Measurements from ENCODE around the gene SYNDIG1. TPM values are rescaled to one million over a fixed set of nuclear protein-coding genes. Genes with fewer than 3 reads are reported as not detected.

Gene SYNDIG1
- total RNA-seq, 2 experiments from 2014 or later: not detected

DNA sequence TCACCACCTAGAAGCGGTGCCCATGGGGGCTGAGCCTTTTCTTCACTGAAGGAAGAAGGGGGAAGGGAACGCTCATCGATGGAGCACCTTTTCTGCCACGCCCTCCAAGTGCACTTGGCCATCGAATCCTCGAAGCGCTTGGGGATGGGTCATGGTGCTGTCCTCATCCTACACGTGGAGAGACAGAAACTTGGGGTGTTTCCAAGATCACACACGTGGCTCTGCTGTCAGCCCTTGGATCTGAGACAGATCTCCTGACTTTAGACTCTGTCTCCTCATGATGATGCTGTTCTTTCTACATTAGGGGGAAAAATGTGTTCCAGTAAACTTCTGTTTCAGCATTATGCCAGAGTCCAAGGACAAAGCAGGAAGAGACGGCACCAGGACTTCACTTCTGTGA lies 78.5 kb downstream of the SYNDIG1 start:
- H3K9me3 Mint-ChIP-seq: peaks cover 3% of the 10 kb centered on the region
- POLR2A ChIA-PET: no interaction called here
- H3K4me3 Mint-ChIP-seq: no peak overlapping the region
- DNase-seq: no peak
- no peaks in the 10 kb centered on the region for H3K4me1 Mint-ChIP-seq (ENCODE audit: low read depth)
- H3K27me3 Mint-ChIP-seq: peaks cover 5% of the 10 kb centered on the region
- intact Hi-C loops (cut with micrococcal nuclease): no loop called here
- no peak overlapping the region for H3K27ac Mint-ChIP-seq
- CTCF ChIA-PET: no interaction called here
- no peaks in the 10 kb centered on the region for H3K36me3 Mint-ChIP-seq

DNA sequence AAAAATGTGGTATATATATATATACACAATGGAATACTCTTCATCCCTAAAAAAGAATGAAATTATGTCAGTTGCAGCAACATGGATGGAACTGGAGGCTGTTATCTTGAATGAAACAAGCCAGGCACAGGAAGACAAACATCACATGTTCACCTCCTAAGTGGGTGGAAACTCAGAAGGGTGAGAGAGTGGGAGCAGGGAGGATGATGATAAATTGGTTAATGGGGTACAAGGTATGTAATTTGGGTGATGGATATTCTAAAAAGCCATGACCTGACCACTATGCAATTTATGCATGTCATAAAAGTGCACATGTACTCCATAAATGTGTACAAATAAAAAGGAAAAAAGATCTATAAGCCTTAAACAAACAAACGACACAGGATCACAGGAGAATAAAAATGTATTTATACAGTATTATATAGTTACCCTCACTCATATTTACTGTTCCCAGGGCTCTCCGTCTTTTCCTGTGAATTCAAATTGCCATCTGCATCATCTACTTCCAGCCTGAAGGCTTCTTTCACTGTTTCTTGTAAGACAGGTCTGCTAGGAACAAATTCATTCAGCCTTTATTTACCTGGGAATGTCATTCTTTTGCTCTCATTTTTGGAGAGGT lies 89.8 kb downstream of the SYNDIG1 start:
- ChIA-PET CTCF (no interaction called here), POLR2A (no interaction called here)
- Mint-ChIP-seq H3K27me3 (peaks cover 5% of the 10 kb centered on the region), H3K27ac (no peak overlapping the region), H3K4me3 (no peak overlapping the region), H3K4me1 (ENCODE audit: low read depth) (no peaks in the 10 kb centered on the region), H3K36me3 (no peaks in the 10 kb centered on the region), H3K9me3 (peaks cover 11% of the 10 kb centered on the region)
- DNase-seq: no peak
- intact Hi-C loops (cut with micrococcal nuclease): no loop called here

DNA sequence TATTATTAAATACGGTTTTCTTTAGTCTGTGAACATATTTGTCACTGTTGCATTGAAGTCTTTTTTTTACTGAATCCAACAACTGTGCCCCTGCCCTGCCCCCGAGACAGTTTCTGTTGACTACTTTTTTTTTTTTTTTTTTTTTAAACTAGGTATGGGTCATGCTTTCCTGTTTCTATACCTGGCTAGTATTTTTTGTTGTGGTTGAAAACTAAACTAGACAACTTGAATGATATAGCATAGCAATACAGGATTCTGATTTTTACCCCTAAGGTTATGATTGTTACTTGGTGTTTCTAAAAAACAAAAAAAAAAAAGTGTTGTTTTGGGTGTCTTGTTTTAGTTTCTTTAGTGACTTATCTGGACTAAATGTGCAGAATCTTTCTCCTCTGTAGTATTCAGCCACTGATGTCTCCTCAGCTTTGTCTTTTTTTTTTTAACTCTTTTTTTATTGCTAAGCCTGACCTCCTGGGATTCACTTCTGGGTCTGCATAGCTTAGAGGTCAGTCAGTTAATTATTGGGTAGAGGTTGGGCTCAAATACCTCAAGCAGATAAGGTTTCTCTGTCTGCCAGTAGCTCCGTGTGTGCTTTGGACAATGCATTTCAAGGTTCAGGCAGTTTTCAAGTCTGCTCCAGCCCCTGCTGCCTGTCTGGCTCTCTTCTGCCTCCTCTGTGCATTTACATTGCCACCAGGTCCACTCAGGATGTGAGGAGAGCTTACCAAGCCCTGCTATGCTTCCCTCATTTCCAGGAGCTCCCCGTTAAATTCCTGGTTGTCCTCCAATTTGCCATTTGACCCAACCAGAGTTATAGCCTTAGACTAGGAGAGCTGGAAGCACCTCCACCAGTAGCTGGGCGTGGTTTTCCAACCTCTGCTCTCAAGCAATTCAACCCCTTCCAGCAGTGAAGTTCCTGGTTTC lies 91.4 kb downstream of the SYNDIG1 start:
- CTCF ChIA-PET: interaction anchor here (0.6 kb wide), 1 partner anchor 357 kb away, joined by 3 read pairs; no protein-coding TSS in a partner anchor
- intact Hi-C loops (cut with micrococcal nuclease): no loop called here

DNA sequence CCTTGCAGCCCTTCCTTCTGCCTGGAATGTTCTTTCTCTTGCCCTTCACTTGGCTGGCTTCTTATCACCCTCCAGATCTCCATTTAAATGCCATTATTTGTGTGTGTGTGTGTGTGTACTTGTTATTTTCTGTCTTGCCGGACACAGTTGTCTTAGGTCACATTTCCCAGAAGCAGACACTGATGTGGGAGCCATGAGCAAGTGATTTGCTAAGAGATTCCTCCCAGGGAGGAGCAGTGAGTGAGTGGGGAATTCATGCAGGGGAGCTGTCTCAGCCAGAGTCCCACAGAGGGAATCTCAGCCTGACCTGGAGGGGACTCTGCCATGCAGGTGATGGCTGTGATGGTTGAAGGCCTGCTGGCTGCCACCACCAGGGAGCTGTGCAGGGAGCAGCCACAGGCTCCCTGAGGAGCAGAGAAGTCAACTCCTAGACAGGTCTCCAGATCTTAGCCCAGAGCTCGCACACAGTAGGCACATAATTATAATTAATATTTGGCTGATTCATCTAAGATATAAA lies 96.5 kb downstream of the SYNDIG1 start:
- Mint-ChIP-seq H3K4me1 (ENCODE audit: low read depth) (no peaks in the 10 kb centered on the region), H3K36me3 (no peaks in the 10 kb centered on the region), H3K27ac (no peak overlapping the region), H3K27me3 (peaks cover 6% of the 10 kb centered on the region), H3K4me3 (no peak overlapping the region), H3K9me3 (peaks cover 11% of the 10 kb centered on the region)
- ChIA-PET CTCF (no interaction called here), POLR2A (no interaction called here)
- DNase-seq: no peak
- intact Hi-C loops (cut with micrococcal nuclease): no loop called here

More for the DNA sequence above, 91.4 kb downstream of the SYNDIG1 start:
- H3K4me1 Mint-ChIP-seq (ENCODE audit: low read depth): no peaks in the 10 kb centered on the region
- H3K9me3 Mint-ChIP-seq: peaks cover 11% of the 10 kb centered on the region
- no peak overlapping the region for H3K4me3 Mint-ChIP-seq
- no peak overlapping the region for H3K27ac Mint-ChIP-seq
- POLR2A ChIA-PET: no interaction called here
- no peak for DNase-seq
- H3K36me3 Mint-ChIP-seq: no peaks in the 10 kb centered on the region
- peaks cover 11% of the 10 kb centered on the region for H3K27me3 Mint-ChIP-seq

DNA sequence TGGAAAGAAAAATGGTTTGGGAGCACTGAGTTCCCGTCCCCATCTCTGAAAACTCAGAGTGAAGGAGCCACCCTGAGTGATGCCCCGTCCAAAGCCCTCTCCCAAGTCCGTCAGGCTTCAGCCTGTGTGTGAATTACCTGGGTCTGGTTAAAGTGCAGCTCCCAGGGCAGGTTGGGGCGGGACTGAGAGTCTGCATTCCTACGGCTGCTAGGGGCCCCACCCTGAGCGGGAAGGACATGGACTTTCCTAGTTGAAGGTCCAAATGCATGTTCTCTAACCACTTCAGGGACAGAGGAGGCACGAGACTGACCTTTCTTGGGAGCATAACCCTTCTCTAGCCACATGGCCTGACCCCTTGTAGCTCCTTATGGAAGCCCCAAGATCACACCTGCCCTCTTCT lies 97.2 kb downstream of the SYNDIG1 start:
- peaks cover 11% of the 10 kb centered on the region for H3K9me3 Mint-ChIP-seq
- ChIA-PET POLR2A (no interaction called here), CTCF (no interaction called here)
- intact Hi-C loops (cut with micrococcal nuclease): no loop called here
- peaks cover 6% of the 10 kb centered on the region for H3K27me3 Mint-ChIP-seq
- no peaks in the 10 kb centered on the region for H3K4me1 Mint-ChIP-seq (ENCODE audit: low read depth)
- no peak overlapping the region for H3K27ac Mint-ChIP-seq
- H3K4me3 Mint-ChIP-seq: no peak overlapping the region
- no peaks in the 10 kb centered on the region for H3K36me3 Mint-ChIP-seq
- no peak for DNase-seq

- Mint-ChIP-seq H3K4me1 (ENCODE audit: low read depth) (no peaks in the 10 kb centered on the region), H3K27ac (no peak overlapping the region), H3K4me3 (no peak overlapping the region), H3K9me3 (peaks cover 10% of the 10 kb centered on the region), H3K27me3 (peaks cover 6% of the 10 kb centered on the region), H3K36me3 (no peaks in the 10 kb centered on the region)
- CTCF ChIA-PET: no interaction called here
- POLR2A ChIA-PET: no interaction called here
- DNase-seq: no peak
- intact Hi-C loops (cut with micrococcal nuclease): no loop called here
Measured at GRCh38 chr20:24567508-24567907, 98.1 kb downstream of the SYNDIG1 start.

DNA sequence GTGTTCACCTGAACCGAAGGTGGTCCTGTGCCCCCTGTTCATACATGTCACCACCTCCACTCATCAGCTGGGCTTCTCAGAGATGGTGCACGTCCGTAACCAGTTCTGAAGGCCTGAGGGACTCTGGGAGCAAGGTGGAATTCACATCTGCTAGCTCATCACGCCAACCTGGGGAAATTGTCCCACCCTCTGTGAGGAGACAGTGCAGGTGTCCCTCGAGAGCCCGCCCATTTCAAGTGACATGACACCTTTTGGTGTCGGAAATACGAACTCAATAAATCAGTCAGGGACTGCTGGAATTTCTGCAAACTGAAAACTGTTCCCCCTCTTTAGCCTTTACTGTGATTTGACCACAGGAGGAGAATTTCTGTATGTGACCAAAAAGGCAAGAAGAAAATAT lies 99.4 kb downstream of the SYNDIG1 start:
- Mint-ChIP-seq H3K4me3 (no peak overlapping the region), H3K36me3 (no peaks in the 10 kb centered on the region), H3K27ac (no peak overlapping the region), H3K4me1 (ENCODE audit: low read depth) (no peaks in the 10 kb centered on the region), H3K9me3 (peaks cover under 1% of the 10 kb centered on the region), H3K27me3 (peaks cover 6% of the 10 kb centered on the region)
- CTCF ChIA-PET: no interaction called here
- no peak for DNase-seq
- intact Hi-C loops (cut with micrococcal nuclease): no loop called here
- POLR2A ChIA-PET: no interaction called here

GRCh38 chr20:24571159-24571558 lies 101.7 kb downstream of the SYNDIG1 start:
- Mint-ChIP-seq H3K36me3 (no peaks in the 10 kb centered on the region), H3K4me3 (no peak overlapping the region), H3K27me3 (no peaks in the 10 kb centered on the region), H3K4me1 (ENCODE audit: low read depth) (no peaks in the 10 kb centered on the region), H3K27ac (no peak overlapping the region), H3K9me3 (no peaks in the 10 kb centered on the region)
- intact Hi-C loops (cut with micrococcal nuclease): no loop called here
- CTCF ChIA-PET: no interaction called here
- no peak for DNase-seq
- POLR2A ChIA-PET: no interaction called here

DNA sequence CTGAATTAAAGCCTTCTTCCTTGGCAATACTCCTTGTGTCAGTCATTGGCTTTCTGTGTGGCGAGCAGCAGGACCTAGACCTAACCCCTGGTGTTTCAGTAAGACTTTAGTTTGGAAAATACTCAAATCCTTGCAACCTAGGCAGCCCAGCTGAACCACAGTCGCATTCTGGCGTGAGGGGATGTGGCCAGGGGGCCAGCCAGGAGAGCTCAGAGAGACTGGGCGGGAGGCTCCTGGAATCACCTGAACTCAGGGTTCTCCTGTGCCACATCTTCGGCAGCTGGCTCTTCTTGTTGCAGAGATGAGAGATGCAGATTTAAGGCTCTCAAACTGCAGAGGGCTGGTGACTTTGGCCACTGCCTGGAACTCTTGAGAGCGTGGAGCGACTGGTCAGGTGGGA lies 102.7 kb downstream of the SYNDIG1 start:
- Mint-ChIP-seq H3K4me3 (no peak overlapping the region), H3K27ac (no peak overlapping the region), H3K9me3 (no peaks in the 10 kb centered on the region), H3K4me1 (ENCODE audit: low read depth) (no peaks in the 10 kb centered on the region), H3K27me3 (no peaks in the 10 kb centered on the region), H3K36me3 (no peaks in the 10 kb centered on the region)
- DNase-seq: no peak
- ChIA-PET POLR2A (no interaction called here), CTCF (no interaction called here)
- intact Hi-C loops (cut with micrococcal nuclease): no loop called here

DNA sequence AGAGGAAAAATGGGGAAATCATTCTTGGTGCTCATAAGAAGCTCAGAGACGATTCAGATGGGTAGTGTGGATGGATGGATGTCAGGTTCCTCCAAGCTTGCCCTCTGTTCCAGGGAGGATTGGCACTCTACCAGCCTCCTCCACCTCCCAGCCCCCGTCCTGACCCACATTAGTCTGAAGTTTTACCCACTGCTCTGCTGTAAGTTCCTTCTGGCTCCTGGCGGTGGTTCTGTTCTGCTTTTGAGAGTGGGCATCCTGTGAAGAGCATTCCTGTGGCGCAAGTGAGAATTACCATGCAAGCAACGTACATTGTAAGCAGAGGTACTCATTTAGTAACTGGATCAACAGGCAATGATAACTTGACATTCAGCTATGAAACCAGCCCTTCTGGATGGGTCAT lies 103.4 kb downstream of the SYNDIG1 start:
- Mint-ChIP-seq H3K27ac (no peak overlapping the region), H3K4me3 (no peak overlapping the region), H3K9me3 (no peaks in the 10 kb centered on the region), H3K27me3 (no peaks in the 10 kb centered on the region), H3K4me1 (ENCODE audit: low read depth) (no peaks in the 10 kb centered on the region), H3K36me3 (no peaks in the 10 kb centered on the region)
- no peak for DNase-seq
- ChIA-PET CTCF (no interaction called here), POLR2A (no interaction called here)
- intact Hi-C loops (cut with micrococcal nuclease): no loop called here

DNA sequence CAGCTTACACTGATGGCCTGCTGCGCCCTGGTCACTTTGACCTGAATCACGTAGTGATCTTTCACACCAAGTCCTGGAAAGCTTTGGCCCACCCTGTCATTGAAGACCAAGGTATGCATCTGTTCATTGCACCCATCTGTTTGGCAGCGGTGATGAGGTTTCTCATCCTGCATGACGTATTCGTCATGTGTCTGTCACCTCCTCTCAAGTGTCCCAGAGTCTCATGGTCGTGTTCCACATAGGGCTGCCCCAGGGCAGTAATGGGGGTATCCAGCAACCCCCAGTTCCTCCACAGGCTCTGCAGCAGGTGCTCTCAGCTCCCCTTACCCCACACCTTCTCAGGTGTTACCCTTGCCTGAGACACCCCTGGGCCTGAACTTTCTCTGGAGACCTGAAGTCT lies 104.1 kb downstream of the SYNDIG1 start:
- POLR2A ChIA-PET: no interaction called here
- intact Hi-C loops (cut with micrococcal nuclease): no loop called here
- no peak overlapping the region for H3K27ac Mint-ChIP-seq
- no peaks in the 10 kb centered on the region for H3K9me3 Mint-ChIP-seq
- H3K4me3 Mint-ChIP-seq: no peak overlapping the region
- H3K36me3 Mint-ChIP-seq: no peaks in the 10 kb centered on the region
- CTCF ChIA-PET: no interaction called here
- no peaks in the 10 kb centered on the region for H3K27me3 Mint-ChIP-seq
- no peaks in the 10 kb centered on the region for H3K4me1 Mint-ChIP-seq (ENCODE audit: low read depth)
- DNase-seq: no peak

DNA sequence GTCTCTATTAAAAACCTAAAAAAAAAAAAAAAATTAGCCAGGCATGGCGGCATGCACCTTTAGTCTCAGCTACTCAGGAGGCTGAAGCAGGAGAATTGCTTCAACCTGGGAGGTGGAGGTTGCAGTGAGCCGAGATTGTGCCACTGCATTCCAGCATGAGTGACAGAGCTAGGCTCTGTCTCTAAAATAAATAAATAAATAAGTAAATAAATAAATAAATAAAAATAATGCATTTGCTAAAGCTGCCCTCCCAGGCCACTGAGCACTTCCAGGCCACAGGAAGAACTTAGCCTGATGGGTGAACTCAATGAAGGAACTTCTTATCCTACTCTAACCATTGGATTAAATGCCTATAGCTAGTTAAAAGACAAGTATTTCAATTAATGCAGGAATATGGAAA lies 104.9 kb downstream of the SYNDIG1 start:
- no peaks in the 10 kb centered on the region for H3K9me3 Mint-ChIP-seq
- ChIA-PET POLR2A (no interaction called here), CTCF (no interaction called here)
- DNase-seq: no peak
- intact Hi-C loops (cut with micrococcal nuclease): no loop called here
- no peak overlapping the region for H3K27ac Mint-ChIP-seq
- no peaks in the 10 kb centered on the region for H3K4me1 Mint-ChIP-seq (ENCODE audit: low read depth)
- no peak overlapping the region for H3K4me3 Mint-ChIP-seq
- no peaks in the 10 kb centered on the region for H3K36me3 Mint-ChIP-seq
- no peaks in the 10 kb centered on the region for H3K27me3 Mint-ChIP-seq

GRCh38 chr20:24574797-24575196 lies 105.4 kb downstream of the SYNDIG1 start:
- intact Hi-C loops (cut with micrococcal nuclease): no loop called here

More at GRCh38 chr20:24574797-24575196, 105.4 kb downstream of the SYNDIG1 start:
- Mint-ChIP-seq H3K4me3 (no peak overlapping the region), H3K36me3 (no peaks in the 10 kb centered on the region), H3K4me1 (ENCODE audit: low read depth) (no peaks in the 10 kb centered on the region), H3K27me3 (no peaks in the 10 kb centered on the region), H3K27ac (no peak overlapping the region), H3K9me3 (no peaks in the 10 kb centered on the region)
- no peak for DNase-seq
- POLR2A ChIA-PET: no interaction called here
- CTCF ChIA-PET: no interaction called here

Data from activated CD4-positive, alpha-beta memory T cell treated with anti-CD3 and anti-CD28 coated beads for 36 hours (primary cell).